ENCODE measurements around the gene RBFOX1. TPM values are rescaled to one million over a fixed set of nuclear protein-coding genes. Genes with fewer than 3 reads are reported as not detected.

Gene RBFOX1
- total and polyA plus RNA-seq, 11 donors = 13.4 to 68.1 (median 48.2) TPM

- 79 to 87% (median 84%) methylated on average over 7 of the region's 7 CpGs for WGBS, 4 donors
- DNase-seq (no peak), ATAC-seq (no peak)
- Histone ChIP-seq H3K4me1 (peaks cover 0 to 12% (median 0%) of the 10 kb centered on the region in 12 donors), H3K4me3 (no peak overlapping the region), H3K27me3 (no peaks in the 10 kb centered on the region), H3K9me3 (peaks cover 0 to 5% (median 0%) of the 10 kb centered on the region in 12 donors), H3K27ac (no peak overlapping the region), H3K36me3 (no peaks in the 10 kb centered on the region)
- no peak for TF ChIP-seq CTCF (IDR thresholded peaks at IDR 0.05)
- no peak for TF ChIP-seq POLR2A (IDR thresholded peaks at IDR 0.05)
- intact Hi-C loops (cut with DNase I) = loop anchor here in 1 of 10 donors (10.0 kb wide), 1 partner anchor 60 kb away; no protein-coding TSS in a partner anchor
Measured at GRCh38 chr16:7394720-7395336, 62.2 kb downstream of the RBFOX1 start.

- WGBS, 4 donors = 32 to 66% (median 54%) methylated on average over 5 of the region's 5 CpGs
- intact Hi-C loops (cut with DNase I) = loop anchor here in 1 of 10 donors (10.0 kb wide), 1 partner anchor 57 kb away; no protein-coding TSS in a partner anchor
- Histone ChIP-seq H3K4me3 (no peak overlapping the region), H3K27ac (no peak overlapping the region), H3K27me3 (no peaks in the 10 kb centered on the region), H3K4me1 (no peaks in the 10 kb centered on the region), H3K36me3 (no peaks in the 10 kb centered on the region), H3K9me3 (no peaks in the 10 kb centered on the region)
- TF ChIP-seq POLR2A (IDR thresholded peaks at IDR 0.05) = no peak
- no peak for TF ChIP-seq CTCF (IDR thresholded peaks at IDR 0.05)
- peak in 1 of 4 donors; percentile 24 for ATAC-seq
- DNase-seq = no peak
Measured at GRCh38 chr16:7397901-7398300, 65.3 kb downstream of the RBFOX1 start.

GRCh38 chr16:7398536-7398935, 65.9 kb downstream of the RBFOX1 start:
- Histone ChIP-seq H3K27me3 (no peaks in the 10 kb centered on the region), H3K4me3 (no peak overlapping the region), H3K9me3 (no peaks in the 10 kb centered on the region), H3K27ac (no peak overlapping the region), H3K36me3 (no peaks in the 10 kb centered on the region), H3K4me1 (no peaks in the 10 kb centered on the region)
- WGBS, 4 donors = 83 to 90% (median 85%) methylated on average over 4 of the region's 4 CpGs
- DNase-seq (peak in 1 of 5 donors; percentile 23), ATAC-seq (no peak)
- TF ChIP-seq POLR2A (IDR thresholded peaks at IDR 0.05) = no peak
- TF ChIP-seq CTCF (IDR thresholded peaks at IDR 0.05) = no peak
- intact Hi-C loops (cut with DNase I) = loop anchor here in 1 of 10 donors (10.0 kb wide), 1 partner anchor 56 kb away; no protein-coding TSS in a partner anchor

- WGBS, 4 donors = 88 to 93% (median 90%) methylated on average over 7 of the region's 7 CpGs
- ATAC-seq = no peak
Measured at GRCh38 chr16:7399296-7399695, 66.7 kb downstream of the RBFOX1 start.

More at GRCh38 chr16:7399296-7399695, 66.7 kb downstream of the RBFOX1 start:
- H3K9me3 ChIP-seq = no peaks in the 10 kb centered on the region
- intact Hi-C loops (cut with DNase I) = loop anchor here in 1 of 10 donors (10.0 kb wide), 1 partner anchor 56 kb away; no protein-coding TSS in a partner anchor
- H3K4me3 ChIP-seq = no peak overlapping the region
- no peaks in the 10 kb centered on the region for H3K27me3 ChIP-seq
- H3K27ac ChIP-seq = no peak overlapping the region
- H3K36me3 ChIP-seq = no peaks in the 10 kb centered on the region
- no peak for DNase-seq
- peaks cover 0 to 3% (median 0%) of the 10 kb centered on the region in 12 donors for H3K4me1 ChIP-seq
- TF ChIP-seq CTCF (IDR thresholded peaks at IDR 0.05) (no peak), POLR2A (IDR thresholded peaks at IDR 0.05) (no peak)

Measured in heart left ventricle (tissue), 16 donors.